ENCODE measurements around the gene PLA1A.
"Not testable (repeated sequence)": the region's sequence is repeated elsewhere in the genome, so short reads cannot be mapped to it uniquely, and the experiment has no call there.

PLA1A gene

GRCh38 chr3:119575507-119575906, 22.2 kb upstream of the PLA1A start:
- in situ Hi-C loops (cut with HindIII; ENCODE audit: low sequenced_read_pairs): no loop called here

- in situ Hi-C loops (cut with HindIII; ENCODE audit: low sequenced_read_pairs): no loop called here
Measured at GRCh38 chr3:119579366-119580066, 18.2 kb upstream of the PLA1A start, which contains the start of gene ADPRH. TSS of gene ADPRH (plus strand) at chr3:119579492. CDS start at chr3:119582170, 2,678 bp downstream.

GRCh38 chr3:119580067-119580760, 17.5 kb upstream of the PLA1A start:
- in situ Hi-C loops (cut with HindIII; ENCODE audit: low sequenced_read_pairs): no loop called here

GRCh38 chr3:119582178-119582577, 15.5 kb upstream of the PLA1A start:
- in situ Hi-C loops (cut with HindIII; ENCODE audit: low sequenced_read_pairs): no loop called here

GRCh38 chr3:119585208-119585607, 12.5 kb upstream of the PLA1A start:
- in situ Hi-C loops (cut with HindIII; ENCODE audit: low sequenced_read_pairs): no loop called here

GRCh38 chr3:119585856-119586570, 11.7 kb upstream of the PLA1A start:
- in situ Hi-C loops (cut with HindIII; ENCODE audit: low sequenced_read_pairs): no loop called here

- in situ Hi-C loops (cut with HindIII; ENCODE audit: low sequenced_read_pairs): no loop called here
Measured at GRCh38 chr3:119586733-119587172, 10.9 kb upstream of the PLA1A start.

GRCh38 chr3:119588112-119588511, 9.6 kb upstream of the PLA1A start:
- in situ Hi-C loops (cut with HindIII; ENCODE audit: low sequenced_read_pairs): no loop called here

- in situ Hi-C loops (cut with HindIII; ENCODE audit: low sequenced_read_pairs): no loop called here
Measured at GRCh38 chr3:119589102-119589773, 8.4 kb upstream of the PLA1A start.

GRCh38 chr3:119590706-119591105, 7.0 kb upstream of the PLA1A start:
- in situ Hi-C loops (cut with HindIII; ENCODE audit: low sequenced_read_pairs): no loop called here

GRCh38 chr3:119592861-119593260, 4.8 kb upstream of the PLA1A start:
- in situ Hi-C loops (cut with HindIII; ENCODE audit: low sequenced_read_pairs): no loop called here

GRCh38 chr3:119594066-119594465, 3.6 kb upstream of the PLA1A start:
- in situ Hi-C loops (cut with HindIII; ENCODE audit: low sequenced_read_pairs): no loop called here

GRCh38 chr3:119594929-119595328, 2.8 kb upstream of the PLA1A start:
- in situ Hi-C loops (cut with HindIII; ENCODE audit: low sequenced_read_pairs): not testable (repeated sequence)

GRCh38 chr3:119595639-119596334, 1.9 kb upstream of the PLA1A start:
- in situ Hi-C loops (cut with HindIII; ENCODE audit: low sequenced_read_pairs): no loop called here

- in situ Hi-C loops (cut with HindIII; ENCODE audit: low sequenced_read_pairs): no loop called here
Measured at GRCh38 chr3:119596398-119596797, 1.3 kb upstream of the PLA1A start.

- in situ Hi-C loops (cut with HindIII; ENCODE audit: low sequenced_read_pairs): no loop called here
Measured at GRCh38 chr3:119598410-119599098, 869 bp downstream of the PLA1A start.

- in situ Hi-C loops (cut with HindIII; ENCODE audit: low sequenced_read_pairs): no loop called here
Measured at GRCh38 chr3:119599558-119600174, 2.0 kb downstream of the PLA1A start.

- in situ Hi-C loops (cut with HindIII; ENCODE audit: low sequenced_read_pairs): no loop called here
Measured at GRCh38 chr3:119600732-119601131, 3.0 kb downstream of the PLA1A start.

GRCh38 chr3:119601154-119601553, 3.5 kb downstream of the PLA1A start:
- in situ Hi-C loops (cut with HindIII; ENCODE audit: low sequenced_read_pairs): no loop called here

- in situ Hi-C loops (cut with HindIII; ENCODE audit: low sequenced_read_pairs): no loop called here
Measured at GRCh38 chr3:119602676-119603075, 5.0 kb downstream of the PLA1A start.

Measured in DLD1 (cell line).